ENCODE measurements around the gene MOSMO.
"Not testable (repeated sequence)": the region's sequence is repeated elsewhere in the genome, so short reads cannot be mapped to it uniquely, and the experiment has no call there.

Gene MOSMO

DNA sequence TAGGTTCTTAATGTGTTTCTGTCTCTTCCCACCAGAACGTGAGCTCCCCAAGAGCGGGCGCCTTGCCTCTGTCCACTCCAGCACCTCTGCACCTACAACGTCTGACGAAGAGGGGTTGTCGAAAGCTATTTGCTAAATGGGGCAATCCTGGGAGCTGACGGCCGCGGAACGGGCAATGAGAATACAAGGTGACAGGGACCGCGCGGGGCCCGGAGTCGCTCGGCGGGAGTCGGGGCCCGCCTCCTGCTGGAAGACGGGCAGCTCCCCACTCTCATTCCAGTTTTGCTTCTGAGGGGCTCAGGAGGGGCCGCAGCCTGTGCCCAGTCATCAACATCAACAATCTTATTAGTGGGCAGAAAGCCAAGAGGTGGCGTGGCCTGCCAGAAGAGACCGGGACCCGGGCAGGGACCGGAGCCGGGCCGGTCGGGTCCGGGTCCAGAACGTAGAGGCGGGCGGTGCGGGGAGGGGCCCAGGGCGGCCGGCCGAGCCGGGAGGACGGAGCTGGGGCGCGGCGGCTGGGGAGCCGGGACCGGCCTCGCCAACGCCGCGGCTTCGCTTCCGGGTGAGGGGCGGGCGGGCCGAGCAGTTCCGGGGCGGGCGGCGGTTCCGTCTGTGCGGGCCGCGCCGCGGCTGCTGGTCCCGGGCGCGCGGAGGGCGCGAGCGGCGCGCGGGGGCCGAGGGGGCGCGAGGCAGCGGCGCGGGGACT lies at the start of gene MOSMO:
Gene MOSMO (plus strand): TSS at position 603 of the 706 bp plus-strand sequence. CDS start 191 bp downstream, outside the sequence.
- peak; percentile 71 for DNase-seq

- no peak for DNase-seq
Measured at GRCh38 chr16:21959050-21959449, 48.9 kb upstream of the MOSMO start.

GRCh38 chr16:21962475-21962874 lies 45.4 kb upstream of the MOSMO start:
- DNase-seq: no peak

GRCh38 chr16:21963887-21964286 lies 44.0 kb upstream of the MOSMO start:
- DNase-seq: no peak

DNA sequence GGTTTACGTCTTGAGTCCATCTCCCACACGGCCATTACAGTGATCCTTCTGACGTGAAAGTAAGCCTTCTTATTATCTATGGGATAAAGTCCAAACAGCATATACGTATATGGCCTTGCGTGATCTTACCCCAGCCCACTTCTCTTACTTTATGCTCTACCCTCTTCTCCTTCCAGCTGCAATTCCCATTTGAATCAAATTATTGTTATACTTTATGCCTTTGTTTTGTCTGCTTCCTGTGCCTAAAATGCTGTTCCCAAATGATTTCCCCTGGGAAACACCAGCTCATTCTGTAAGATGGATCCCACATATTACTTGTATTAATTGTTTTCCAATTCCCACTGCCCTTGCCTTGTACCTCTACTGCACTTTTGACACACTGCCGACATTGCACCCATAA lies 43.6 kb upstream of the MOSMO start:
- DNase-seq: no peak

DNA sequence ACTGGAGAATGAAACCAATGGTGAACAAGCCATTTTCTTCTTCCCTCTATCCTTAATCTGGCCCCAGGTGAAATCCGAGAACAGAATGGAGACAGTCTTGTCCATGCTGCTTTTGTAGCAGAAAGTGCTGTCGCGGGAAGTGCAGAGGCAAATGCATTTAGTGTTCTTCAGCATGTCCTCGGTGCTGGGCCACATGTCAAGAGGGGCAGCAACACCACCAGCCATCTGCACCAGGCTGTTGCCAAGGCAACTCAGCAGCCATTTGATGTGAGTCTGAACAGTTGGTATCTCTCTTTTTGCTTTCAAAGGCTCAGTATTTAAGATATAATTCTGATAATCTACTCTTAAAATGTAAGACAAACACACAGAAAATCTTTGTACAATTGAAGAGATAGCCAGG lies 36.1 kb upstream of the MOSMO start:
- no peak for DNase-seq

DNA sequence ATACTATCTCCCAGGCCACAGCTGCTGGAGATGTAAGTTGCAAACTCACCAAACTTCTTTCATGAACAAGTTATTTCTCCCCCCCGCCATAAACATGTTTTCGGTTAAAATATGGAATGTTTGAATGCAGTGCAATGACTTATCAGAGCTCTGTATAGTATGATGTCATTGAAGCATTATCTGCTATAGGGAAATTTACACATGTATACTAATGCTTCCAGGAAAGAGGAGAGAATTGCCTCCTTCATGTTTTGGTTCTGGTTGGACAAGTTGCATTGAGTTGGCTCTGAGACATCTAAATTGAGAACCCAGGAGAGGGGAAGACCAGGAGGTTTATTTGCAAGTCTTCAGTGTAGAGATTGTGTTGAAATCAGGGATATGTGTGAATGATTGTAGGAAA lies 34.0 kb upstream of the MOSMO start:
- no peak for DNase-seq

DNA sequence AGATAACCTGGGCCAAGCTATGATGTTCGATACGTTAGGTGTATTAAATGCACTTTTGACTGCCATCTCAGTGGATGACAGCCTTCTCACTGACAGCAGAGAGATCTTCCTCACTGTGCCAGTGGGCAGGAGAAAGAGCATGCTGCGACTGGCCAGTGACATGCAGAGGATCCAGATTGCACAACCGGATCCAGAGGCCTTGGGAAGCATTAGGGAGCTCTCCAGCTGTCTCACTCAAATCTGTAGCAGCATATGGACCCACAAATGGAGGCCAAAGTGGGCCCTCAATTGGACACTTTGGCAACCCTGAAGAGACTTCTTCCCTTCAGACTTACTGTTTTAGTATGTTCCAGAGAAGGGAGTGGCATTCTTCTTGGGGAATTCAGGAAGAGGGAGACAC lies 27.9 kb upstream of the MOSMO start:
- no peak for DNase-seq

DNA sequence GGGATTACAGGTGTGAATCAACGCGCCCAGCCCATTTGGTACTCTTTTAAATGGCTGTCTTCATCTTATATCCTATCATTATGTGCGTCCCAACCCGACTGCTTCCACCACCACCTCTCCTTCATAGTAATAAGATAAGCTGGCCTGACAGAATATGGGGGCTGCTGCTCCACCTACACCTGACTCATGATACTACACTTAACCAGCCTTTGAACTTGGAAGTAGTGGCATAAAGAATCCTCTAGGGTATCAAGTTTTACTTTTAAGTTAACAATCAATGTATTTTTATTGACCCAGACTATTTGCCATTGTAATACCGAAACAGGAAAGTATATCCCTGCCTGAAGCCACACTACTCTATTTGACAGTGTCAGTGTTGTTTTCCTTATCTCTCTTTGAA lies 25.8 kb upstream of the MOSMO start:
- DNase-seq: no peak

DNA sequence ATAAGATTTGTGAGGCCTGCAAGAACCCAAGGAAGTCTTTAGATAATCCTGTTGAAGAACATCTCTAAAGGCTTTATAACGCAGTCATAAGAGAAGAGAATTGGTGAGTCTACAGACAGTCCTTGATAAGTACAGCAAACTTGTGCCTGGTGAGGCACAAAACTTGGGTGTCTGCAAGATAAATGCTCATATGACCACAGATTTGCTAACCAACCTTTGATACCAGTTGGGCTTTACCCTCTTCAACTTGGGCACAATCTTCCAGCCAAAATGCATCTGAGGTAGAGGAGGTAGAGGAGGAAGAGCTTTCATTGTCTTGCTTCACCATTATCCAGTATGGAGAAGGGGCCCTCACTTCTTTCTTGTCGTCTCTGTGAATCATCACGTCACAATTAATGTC lies 23.8 kb upstream of the MOSMO start:
- DNase-seq: no peak

- no peak for DNase-seq
Measured at GRCh38 chr16:21985524-21985923, 22.4 kb upstream of the MOSMO start.

DNA sequence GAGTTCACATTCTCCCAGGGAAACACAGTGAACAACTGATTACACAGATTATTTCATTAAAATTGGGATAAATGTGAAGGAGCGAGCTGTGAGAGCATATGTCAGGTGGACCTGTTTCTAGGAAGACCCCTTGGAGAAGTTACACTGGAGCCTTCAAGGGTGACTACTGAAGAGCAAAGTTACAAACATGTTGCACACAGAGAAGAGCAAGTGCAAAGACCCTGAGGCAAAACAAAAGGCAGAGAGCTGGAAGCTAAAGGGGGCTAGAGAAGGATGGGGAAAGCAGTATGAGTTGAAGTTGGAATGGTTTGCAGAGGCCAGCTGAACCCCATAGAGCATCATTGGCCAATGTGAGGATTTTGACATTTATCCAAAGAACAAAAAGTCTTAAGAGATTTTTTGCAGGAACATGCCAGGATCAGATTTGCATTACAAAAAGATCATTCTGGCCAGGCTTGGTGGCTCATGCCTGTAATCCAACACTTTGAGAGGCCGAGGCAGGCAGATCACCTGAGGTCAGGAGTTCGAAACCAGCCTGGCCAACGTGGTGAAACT lies 21.1 kb upstream of the MOSMO start:
- DNase-seq: no peak

DNA sequence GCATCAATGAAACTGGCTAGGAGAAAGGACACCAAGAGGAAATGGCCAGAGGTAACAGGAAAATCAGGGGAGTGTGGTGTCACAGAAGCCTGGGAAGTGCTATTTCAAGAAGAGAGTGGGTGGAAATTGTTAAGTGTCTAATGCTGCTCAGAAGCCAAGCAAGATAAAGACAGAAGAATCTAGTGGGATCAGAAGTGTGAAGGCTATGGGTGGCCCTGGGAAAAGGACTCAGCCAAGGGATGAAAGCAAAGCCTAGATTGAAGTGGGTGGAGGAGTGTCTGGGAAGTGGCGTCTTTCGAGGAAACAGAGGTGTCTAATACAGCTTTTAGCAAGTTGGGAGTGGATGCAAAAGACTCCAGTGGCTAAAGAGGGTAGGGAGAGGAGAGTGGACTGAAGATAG lies 20.4 kb upstream of the MOSMO start:
- no peak for DNase-seq

DNA sequence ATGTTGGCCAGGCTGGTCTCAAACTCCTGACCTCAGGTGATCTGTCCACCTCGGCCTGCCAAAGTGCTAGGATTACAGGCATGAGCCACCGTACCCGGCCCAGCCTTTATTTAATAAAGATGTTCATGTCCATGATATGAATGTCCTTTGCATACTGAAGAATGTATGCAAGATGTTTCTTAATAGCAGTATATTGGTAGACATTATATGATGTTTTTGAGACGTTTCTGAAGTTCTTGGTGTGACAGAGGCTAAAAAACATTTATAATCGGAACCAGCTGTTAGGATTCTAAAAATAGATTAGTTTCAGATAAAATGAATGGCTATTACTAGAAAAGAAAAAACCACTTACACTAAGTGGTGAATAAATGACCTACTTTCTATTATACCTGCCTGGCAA lies 18.8 kb upstream of the MOSMO start:
- DNase-seq: no peak

- DNase-seq: no peak
Measured at GRCh38 chr16:21989751-21990150, 18.2 kb upstream of the MOSMO start.

DNA sequence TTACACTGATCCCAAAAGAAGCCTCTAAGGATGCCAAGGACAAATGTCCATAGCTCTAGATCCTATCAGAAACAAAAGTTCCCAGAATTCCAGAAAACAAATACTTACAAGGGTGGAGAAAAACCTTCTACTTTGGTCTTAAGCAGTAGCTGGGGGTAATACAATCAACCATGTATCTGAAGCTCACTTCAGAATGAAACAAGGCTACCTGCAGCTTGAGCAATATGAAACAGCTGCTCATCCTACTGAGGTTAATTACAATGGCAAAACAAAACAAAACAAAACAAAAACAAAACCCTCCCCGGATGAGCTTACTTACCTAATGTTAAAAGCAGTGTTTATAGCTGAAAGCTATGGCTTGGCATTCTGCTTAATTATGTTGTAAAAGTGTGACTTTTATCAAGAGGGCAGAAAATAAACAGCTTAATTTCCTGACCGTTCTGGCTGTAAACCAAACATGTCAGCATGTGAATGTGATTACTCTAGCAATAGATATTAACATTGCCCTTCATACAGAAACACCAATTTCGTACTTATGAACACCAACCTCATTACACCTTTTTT lies 17.4 kb upstream of the MOSMO start:
- DNase-seq: no peak

DNA sequence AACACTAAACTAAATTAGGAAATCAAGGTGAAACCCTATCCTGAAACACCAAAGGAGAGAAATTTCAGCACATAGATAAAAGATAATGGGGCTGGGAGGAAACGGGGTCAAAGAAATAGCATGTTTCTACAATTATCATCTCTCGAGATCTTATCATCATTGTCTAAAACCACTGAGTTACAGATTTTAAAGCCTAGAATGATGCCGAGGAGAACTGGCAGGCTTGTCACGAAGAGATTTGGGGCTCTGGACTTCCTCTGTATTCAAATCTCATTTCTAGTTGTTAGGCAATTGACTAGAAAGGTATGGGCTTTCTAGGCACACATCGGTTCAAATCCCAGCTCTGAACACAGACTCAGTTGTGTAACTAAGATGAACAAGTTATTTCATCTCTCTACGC lies 16.3 kb upstream of the MOSMO start:
- no peak for DNase-seq

DNA sequence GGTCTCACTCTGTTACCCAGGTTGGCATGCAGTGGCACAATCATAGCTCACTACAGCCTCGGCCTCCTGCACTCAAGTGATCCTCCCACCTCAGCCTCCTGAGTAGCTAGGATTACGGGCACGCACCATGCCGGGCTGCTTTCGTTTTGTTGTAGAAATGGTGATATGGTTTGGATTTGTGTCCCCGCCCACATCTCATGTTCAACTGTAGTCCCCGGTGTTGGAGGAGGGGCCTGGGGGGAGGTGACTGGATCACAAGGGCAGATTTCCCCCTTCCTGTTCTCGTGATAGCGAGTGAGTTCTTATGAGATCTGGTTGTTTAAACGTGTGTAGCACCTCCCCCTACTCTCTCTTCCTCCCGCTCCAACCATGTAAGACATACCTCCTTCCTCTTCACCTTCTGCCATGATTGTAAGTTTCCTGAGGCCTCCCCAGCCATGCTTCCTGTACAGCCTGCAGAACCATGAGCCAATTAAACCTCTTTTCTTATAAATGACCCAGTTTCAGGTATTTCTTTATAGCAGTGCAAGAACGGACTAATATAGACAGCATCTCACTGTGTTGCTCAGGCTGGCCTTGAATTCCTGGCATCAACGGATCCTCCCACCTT lies 12.9 kb upstream of the MOSMO start:
- DNase-seq: no peak

DNA sequence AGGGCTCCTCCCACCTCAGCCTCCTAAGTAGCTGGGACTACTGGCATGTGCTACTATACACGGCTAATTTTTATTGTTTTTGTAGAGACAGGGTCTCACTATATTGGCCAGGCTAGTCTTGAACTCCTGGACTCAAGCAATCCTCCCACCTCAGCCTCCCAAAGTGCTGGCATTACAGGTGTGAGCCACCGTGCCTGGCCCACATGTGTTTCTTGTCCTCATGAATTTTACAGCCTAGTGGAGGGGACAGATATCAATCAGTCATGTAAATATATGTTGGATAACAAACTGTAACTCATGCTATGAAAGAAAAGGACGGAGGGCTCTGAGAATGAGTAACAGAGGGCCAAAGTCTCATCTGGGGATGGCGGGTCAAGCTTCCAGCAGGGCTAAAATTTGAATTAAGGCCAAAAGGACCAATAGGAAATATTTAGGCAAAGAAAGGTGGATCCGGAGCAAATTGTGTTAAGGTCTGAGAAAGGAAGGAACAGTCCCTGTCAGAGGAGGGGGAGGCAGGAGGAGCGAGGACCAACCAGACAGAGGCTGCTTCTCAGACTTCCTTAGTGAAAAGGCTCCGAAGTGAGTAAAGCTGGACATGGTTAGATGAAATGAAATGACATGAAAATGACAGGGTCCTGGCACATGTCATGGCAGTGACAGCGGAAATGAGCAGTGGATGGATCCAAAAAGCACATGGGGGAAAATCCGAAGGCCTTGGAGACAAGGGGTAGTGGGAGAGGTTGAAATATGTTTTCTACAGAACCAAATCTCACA lies 10.8 kb upstream of the MOSMO start:
- DNase-seq: no peak

DNA sequence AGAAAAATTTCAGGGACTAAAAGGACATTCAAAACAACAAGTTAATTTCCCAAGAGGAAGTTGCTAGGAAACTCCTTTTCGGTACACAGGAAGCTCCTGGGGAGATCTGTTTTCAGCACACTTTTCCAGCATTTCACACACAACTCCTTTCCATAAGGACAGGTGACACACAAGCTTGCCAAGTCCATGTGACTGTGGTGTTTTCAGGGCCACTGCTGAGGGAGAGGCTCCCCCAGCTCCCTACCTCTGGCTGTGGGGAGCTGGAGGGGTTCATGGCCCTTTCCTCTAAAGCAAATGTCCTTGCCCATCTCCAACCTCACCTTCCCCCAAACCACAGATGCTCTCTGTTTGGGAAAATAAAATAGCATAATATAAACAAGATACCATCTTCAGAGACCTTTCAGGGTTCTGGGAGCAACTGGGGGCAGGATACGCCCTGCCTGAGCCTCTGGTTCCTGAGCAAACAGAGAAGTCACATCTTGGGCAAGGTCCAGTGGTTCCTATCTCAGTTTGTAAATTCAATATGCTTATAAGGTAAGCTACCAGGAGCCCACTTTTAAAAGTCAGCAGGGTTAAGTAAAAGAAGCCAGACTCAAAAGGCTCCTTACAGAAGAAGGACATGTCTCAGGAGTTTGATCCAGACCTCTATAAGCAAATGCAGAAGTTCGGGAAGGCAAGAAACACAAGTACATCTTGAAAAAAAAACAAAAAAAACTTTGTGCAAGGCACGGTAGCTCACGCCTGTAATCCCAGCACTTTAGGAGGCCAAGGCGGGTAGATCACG lies 10.0 kb upstream of the MOSMO start:
- no peak for DNase-seq

GRCh38 chr16:22001591-22001990 lies 6.3 kb upstream of the MOSMO start:
- no peak for DNase-seq

DNA sequence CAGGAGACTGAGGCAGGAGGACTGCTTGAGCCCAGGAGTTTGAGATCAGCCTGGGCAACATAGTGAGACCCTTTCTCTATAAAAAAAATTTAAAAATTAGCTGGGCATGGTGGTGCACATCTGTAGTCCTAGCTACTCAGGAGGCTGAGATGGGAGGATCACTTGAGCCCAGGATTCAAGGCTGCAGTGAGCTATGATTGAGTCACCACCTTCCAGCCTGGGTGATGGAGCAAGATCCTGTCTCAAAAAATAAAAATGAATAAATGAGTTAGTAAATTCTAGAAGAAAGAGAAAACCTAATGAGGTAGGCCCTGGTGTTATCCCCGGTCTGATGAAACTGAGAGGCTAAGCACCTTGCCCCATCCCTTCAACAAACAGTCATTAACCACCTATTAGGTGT lies 5.9 kb upstream of the MOSMO start:
- DNase-seq: not testable (repeated sequence)

GRCh38 chr16:22003195-22003594 lies 4.7 kb upstream of the MOSMO start:
- no peak for DNase-seq
